Nucleus accumbens (tissue), 56 donors: ENCODE measurements around the gene GPR4.
"Not testable (repeated sequence)": the region's sequence is repeated elsewhere in the genome, so short reads cannot be mapped to it uniquely, and the experiment has no call there.

Experiments used
- DNase-seq, 56 donors: peaks; one replicate each; lab custom pipeline; 2025; lab: John Stamatoyannopoulos, UW

GPR4 gene

DNA sequence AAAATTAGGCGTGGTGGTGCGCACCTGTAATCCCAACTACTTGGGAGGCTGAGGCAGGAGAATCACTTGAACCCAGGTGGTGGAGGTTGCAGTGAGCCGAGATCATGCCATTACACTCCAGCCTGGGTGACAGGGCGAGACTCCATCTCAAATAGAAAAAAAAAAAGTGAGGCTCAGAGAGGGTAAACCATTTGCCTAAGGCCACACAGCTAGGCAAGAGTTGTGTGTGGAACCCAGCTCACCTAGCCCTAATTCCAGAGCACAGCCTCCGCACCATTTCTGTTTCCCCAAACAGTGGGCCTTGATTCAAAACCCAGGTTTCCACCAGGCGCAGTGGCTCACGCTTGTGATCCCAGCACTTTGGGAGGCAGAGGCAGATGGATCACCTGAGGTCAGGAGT, 26.2 kb upstream of the GPR4 start:
- DNase-seq, result not testable (repeated sequence)

DNA sequence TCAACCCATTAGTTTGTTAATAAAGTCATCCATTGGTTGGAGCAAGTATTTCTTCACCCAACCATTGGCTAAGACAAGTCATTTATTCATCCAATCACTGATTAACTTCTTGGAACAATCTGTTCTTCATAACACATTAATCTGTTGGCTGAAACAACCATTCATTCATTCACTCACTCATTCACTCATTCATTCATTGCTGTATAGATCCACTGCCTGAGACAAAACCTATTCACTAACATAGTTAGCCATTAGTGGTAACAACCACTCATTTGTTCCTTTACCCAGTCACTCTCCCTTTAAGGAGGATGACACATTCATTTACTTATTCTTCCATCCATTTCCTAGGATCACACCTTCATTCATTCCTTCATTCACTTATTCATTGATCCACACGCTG, 22.0 kb upstream of the GPR4 start:
- no peak for DNase-seq

DNA sequence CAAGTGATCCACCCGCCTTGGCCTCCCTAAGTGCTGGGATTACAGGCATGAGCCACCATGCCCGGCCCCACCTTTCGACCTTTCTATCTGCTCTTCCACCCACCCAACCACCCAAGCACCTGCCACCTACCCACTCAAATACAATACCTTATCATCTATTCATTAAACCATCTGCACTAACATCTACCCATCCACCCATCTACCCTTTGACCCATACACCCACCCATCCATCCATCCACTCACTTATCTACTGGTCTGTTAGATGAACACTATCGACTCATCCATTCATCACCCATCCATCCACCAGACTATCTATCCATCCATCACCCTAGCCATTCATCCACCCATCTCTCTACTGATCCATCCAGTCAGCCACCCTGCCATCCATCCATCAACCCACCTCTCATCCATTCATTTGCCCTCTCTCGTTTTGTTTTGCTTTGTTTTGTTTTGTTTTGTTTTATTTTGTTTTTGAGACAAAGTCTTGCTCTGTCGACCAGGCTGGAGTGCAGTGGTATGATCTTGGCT, 20.0 kb upstream of the GPR4 start:
- DNase-seq, result no peak

DNA sequence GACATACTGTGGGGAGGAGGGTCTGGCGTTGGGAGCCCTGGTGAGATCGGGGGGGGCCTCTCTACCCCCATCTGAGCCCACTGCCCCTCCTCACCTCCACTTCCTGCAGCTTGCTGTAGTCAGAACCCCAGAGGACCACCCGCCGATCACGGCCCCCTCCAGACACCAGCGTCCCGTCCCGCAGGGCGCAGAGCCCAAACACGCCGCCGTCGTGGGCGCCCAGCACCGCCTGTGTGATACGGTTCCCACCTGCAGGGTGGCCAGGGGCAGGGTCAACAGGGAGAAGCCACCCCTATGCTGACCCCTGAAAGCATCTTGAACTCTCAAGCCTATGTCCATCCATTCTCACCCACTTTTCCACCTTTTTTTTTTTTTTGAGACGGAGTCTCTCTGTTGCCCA, 19.4 kb upstream of the GPR4 start:
- no peak for DNase-seq

DNA sequence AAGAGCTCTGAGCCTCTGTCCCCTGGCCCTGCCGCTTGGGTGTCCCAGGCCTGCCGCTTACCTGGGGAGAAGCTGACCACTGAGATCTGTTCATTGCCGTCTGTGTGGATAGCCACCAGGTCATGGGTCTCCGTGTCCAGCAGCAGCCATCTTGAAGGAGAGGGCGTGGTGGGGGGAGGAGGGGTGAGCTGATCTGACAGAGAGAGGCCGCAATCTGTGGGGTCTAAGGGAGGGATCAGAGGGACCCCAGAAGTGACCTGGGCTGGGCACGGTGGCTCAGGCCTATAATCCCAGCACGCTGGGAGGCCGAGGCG, 14.6 kb upstream of the GPR4 start:
- no peak for DNase-seq

DNA sequence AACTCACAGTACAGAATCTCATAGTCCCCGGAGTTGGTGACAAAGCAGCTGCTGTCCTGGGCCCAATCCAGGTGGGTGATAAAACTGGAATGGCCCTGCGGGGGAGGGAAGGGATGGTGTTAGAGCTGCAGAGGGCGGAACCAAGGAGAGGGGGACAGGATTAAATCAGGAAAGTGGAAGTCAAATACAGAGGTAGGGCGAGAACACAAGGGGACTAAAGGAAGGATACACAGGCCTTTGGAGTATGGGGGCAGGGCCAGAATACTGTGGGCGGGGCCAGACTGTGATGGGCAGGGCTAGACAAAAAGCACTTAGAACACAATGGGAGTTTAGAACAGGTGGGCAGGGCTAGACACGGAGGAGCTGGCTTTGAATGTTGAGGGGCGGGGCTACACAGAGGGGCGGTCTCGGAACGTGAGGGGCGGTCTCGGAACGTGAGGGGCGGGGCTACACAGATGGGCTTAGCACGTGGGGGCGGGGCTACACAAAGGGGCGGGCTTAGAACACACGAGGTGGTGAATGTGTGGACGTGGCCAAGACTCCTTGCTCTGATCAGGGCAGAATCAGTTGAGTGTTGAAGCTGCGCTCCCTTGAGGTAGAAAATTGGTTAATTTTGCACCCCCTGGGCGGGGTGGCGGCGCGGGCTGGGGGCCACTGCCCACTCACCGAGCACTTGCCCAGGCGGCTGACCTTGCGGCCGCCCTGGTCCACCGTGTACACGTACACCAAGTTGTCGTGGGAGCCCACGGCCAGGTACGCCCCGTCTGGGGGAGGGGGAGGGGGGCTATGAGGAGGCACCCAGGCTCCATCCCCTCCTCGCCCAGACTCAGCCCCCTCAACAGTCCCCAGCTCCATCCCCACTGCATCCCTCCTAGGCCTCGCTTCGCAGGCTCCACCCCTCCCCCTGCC, 14.0 kb upstream of the GPR4 start:
- peak in 8 of 56 donors; percentile 1 to 50 (median 18) for DNase-seq

DNA sequence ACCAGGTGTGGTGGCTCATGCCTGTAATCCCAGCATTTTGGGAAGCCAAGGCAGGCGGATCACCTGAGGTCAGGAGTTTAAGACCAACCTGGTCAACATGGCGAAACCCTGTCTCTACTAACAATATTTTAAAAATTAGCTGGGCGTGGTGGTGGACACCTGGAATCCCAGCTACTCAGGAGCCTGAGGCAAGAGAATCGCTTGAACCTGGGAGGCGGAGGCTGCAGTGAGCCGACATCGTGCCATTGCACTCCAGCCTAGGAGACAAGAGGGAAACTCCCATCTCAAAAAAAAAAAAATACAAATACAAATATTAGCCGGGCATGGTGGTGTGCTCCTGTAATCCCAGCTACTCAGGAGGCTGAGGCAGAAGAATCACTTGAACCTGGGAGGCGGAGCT, 13.0 kb upstream of the GPR4 start:
- not testable (repeated sequence) for DNase-seq

DNA sequence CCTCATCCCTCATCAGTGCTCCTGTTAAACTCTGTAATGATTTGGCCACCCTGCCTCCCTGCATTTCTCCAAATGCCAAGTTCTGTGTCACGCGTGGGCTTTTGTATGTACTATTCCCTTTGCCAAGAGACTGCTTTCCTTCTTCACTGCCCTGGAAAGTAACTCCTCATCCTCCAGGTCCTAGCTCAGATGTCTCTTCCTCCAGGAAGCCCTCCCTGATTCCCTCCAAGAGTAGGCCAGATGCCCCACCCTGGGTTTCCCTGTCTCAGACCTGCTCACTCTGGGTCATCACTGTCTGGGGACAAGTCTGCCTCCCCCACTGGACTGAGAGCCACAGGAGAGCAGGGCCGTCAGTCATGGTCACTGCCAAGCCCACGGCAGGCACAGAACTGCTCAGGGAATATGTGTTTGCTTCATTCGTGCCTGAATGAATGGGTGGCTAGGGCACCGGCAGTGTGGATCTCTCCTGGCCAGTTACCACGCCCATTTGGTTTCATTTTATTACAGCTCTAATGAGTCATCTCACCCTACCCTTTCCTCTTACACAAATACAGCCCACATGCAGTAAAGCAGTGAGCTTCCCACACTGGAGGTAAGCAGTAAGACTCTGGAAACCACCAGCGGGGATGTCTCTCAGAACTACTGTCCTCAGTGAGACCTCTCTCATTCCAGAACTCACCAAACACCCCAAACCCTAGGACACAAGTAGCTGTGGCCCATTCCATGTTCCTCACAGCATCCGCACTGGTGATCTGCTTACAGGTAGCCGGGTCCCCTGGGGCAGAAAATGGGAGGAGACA, 12.1 kb upstream of the GPR4 start:
- DNase-seq, result peak in 2 of 56 donors; percentile 1 to 13

DNA sequence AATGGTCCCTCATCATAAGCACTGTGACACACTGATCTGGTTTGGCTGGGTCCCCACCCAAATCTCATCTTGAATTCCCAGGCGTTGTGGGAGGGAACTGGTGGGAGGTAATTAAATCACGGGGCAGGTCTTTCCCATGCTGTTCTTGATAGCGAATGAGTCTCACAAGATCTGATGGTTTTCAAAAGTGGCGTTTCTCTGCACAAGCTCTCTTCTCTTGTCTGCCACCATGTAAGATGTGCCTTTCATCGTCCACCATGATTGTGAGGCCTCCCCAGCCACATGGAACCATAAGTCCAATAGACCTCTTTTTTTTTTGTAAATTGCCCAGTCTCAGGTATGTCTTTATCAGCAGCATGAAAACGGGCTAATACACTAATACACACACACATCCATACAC, 6.9 kb upstream of the GPR4 start:
- no peak for DNase-seq

DNA sequence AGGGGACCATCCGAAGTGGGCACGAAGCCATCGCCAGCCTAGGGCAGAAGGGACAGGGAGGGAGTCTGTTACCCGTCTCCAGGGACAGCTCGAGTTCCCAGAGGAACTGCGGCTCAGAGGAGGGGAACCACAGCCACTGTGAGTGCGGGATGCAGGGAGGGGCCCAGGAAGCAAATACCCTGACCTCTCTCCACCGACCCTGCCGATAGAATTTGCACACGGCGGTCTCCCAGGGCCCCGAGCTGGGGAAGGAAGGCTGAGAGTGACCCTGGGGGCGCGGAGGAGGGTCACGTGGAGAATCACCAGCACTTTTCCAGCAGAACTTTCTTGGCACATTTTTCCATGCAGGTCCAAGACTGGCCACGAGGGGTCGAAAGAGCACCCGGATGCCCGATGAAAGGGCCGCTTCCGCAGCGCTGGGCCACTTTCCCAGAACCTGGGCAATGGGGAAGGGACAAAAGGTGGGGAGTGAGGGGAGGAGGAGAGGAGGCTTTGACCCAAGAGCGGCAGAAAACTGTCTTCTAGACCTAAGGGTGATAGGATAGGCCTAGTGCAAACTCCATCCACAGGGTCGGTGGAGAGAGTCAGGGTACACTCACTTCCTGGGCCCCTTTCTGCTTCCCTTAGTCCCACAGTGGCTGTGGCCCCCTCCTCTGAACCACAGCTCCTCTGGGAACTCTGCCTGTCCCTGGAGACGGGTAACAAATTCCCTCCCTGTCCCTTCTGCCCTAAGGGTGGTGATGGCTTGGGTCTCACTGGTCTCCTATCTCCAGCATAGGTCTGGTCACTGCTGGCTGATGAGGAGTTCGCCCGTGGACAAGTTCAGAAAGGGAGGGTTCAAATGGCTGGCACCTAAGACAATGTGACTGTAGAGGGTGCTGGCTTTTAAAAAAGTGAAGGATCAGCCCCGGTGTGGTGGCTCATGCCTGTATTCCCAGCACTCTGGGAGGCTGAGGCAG, 5.3 kb upstream of the GPR4 start:
- peak in 49 of 56 donors; percentile 9 to 82 (median 42) for DNase-seq

DNA sequence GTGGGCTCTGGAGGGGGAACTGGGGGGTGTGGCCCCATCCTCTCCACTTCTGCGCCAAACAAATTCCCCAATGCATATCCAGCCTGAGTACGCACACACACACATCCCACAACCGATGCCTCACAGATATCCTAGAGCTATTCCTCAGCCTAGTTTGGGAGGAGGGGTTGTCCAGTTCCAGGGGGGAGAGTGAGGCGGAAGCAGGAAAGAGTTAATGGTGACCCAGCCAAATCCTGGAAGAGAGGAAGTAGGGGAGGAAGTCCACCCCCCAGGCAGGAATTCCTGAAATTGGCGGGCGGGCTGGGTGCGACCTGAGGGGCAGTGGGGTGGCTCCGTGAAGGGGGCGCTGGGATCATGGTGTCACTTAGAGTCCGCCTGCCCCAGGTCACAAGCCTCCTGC, 897 bp downstream of the GPR4 start:
- DNase-seq, result no peak

DNA sequence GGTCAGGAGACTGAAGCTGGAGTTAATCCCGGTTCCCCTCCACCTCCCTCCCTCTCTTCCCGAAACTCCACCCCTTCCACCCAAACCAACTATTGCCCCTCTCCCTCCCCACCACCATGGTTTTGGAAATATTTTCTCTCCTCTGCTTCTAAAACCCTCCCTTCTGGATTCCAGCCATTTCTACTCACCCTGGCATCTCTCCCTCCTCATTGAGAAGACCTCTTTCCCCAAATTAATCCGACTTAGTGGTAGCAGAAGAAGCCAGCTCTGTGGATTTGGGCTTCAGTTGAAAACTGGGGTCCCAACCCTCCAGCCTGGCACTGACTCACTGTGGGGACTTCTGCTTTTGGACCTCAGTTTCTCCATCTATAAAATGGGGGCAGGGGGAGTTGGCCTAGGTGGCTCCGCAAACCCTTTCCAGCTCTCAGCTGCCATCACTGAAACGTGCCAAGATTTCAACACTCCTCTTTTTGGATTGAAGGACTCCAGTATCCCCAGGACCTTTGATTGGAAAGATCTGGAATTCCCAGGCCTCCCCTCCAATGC, 1.6 kb downstream of the GPR4 start:
- DNase-seq, result no peak

DNA sequence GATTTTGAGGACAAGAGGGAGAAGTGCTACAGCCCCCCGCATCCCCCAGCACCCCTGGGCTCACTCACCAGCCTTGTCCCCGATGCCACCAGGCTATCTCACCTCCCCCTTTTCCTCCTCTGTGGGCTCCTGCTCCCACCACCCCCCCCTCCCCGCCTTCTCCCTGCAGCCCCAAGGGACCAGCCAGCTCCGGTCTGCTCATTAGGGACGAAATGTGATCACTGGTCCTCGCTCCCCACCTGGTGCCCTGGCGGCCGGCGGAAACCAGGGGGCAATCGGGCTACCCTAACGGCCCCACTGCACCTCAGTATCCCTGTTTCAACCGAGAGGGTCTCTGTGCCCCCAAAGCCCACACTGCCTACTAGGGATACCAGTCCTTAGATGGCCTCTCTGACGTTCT, 2.7 kb downstream of the GPR4 start:
- no peak for DNase-seq

DNA sequence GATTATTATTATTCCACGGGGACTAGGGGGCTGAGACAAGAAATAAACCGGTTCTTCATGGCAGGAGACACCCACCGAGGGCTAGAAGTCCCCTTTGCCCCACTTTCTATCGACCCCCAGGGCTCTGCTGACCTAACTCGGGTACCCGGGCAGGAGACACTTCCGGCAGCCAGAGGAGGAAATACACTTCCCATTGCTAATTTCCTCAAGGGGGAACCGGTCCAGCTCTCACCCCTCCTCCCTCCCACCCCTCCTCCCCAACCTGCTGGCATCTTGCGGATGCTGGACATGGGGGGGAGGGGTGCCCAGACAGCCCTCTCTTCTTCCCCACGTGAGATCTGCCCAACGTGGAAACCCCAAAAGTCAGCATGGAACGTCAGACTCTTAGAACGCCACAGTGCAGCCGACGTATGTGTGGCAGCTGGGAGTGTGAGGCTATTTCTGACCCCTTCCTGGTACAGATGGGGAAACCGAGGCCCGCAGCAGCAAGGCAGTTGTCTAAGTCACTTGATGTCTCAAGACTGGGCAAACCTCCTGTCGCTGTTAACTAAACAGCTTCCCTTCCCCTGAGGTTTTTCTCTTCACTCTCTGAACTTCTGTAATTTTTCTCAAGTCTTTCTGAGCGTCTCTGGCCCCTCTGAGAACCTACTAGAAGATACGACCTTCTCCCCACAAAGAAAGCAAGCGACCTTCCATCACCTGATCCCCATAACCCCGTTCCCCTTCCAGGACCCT, 3.6 kb downstream of the GPR4 start:
- no peak for DNase-seq

DNA sequence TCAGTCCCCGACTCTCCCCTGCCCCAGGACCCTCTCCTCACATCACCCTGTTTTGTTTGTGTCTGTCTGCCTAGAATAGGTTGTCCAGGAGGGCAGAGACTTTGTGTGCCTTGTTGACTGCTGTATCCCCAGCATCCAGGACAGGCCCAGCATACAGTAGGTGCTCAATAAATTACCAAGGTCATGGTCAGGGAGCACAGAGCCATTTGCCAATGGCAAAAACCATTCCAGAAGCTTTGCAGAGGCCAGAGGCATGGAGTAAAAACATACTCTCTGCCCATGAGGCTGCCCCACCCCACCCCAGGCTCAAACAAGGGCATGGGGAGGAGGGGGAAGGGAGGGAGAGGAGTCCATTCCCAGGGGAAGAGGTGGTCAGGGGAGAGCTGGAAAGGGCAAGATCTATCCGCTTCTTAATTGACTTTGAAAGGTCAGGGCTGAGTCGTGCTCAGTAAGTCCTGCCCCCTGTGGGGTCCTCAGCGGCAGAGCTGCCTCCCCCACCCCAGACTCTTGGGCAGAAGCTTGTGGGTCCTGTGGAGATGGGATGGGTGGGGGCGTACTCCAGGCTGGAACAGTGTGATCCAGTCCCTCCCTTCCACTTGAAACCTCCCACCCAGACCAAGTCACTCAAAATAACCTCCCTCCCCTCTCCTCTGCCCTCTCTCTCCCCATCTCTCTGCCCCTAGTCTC, 4.4 kb downstream of the GPR4 start:
- DNase-seq, result no peak

DNA sequence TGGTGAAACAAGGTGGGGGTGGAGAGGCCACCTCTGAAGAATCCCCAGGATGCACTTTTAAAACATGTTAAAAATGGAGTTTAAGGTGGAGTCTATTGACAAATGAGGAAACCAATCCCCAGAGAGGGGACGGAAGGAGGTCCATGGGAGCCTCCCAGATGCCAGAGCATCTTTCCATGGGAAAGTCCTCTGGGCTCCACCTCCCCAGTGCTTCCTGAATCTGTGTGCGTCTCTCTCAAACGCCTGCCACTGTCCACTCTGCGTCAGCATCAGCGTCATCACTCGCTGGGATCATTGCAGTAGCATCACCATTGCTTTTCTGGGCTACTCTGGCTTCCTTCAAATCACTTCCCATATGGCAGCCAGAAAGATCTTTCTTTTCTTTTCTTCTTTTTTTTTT, 6.2 kb downstream of the GPR4 start:
- DNase-seq, result no peak

DNA sequence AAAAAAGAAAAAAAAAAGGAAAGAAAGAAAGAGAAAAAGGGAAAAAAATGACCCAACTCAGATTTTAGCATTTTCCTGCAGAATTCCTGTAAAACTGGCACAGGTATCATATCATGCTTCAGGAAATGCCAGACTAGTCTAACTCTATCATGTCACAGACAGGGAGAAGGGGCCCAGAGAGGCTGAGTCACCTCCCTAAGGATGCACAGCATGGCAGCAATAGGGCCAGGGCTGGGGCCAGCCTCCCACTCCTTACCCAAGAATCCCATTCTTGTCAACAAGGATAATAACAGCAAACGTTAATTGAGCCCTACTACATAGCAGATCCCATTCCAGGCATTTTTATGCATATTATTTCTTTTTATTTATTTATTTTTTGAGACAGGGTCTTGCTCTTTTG, 8.5 kb downstream of the GPR4 start:
- no peak for DNase-seq

DNA sequence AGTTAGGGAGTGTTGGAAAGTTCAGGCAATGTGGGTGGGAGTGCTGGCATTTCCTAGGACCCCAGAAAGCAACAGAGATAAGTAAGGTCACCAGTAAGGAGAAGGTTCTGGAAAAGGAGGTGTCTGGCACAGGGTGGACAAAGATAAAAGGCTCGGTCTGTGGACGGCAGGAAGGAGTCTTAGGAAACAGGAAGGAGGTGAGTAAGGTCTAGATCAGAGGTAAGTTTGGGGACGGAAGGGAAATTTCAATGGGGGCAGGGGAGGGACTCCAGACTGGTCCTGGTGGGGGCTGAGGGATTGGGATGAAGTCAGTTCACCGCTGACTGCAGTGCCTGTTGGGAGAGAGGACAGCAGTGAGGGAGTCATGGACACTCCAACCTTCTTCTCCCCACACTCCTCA, 9.6 kb downstream of the GPR4 start:
- no peak for DNase-seq

DNA sequence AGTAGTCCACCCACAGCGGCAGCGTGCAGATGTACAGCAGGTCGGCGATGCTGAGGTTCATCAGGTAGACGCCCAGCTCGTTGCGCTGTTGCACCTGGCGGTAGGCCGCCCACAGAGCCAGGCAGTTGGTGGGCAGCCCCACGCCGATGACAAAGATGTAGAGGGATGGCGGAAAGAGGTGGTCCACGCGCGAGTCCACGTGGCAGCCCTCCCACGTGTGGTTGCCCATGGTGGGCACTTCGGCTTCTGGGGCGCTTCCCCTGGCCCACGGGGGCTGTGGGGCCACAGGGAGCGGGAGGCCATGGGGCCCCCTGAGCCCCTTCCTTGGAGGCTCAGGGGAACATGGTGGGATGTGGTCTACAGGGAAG, 10.4 kb downstream of the GPR4 start:
- no peak for DNase-seq
